NCI-H1436 (cell line): ENCODE results near the gene USPL1.
"Not testable (repeated sequence)": the region's sequence is repeated elsewhere in the genome, so short reads cannot be mapped to it uniquely, and the experiment has no call there.

Source experiments
- DNase-seq: peaks from one replicate; lab custom pipeline; 2025; lab: John Stamatoyannopoulos, UW

The USPL1 gene

DNA sequence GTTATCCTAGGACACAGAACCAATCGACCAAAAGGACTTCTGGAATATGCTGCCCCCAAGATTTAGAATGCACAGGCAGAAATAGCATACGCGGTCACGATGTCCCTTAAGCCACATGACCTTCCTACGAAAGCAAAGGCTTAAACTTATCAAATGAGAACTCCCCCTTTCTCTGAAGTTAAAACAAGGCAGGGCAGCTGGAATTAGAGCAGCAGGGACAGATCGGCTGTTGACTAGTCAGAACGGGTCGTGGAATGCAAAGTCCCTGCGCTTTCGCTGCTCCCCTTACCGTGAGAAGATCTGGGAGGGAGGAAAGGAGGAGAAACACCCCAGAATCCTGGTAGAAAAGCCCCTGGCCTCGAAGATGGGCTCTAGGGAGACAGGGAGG, 799 bp upstream of the USPL1 start:
- peak; percentile 11 for DNase-seq

DNA sequence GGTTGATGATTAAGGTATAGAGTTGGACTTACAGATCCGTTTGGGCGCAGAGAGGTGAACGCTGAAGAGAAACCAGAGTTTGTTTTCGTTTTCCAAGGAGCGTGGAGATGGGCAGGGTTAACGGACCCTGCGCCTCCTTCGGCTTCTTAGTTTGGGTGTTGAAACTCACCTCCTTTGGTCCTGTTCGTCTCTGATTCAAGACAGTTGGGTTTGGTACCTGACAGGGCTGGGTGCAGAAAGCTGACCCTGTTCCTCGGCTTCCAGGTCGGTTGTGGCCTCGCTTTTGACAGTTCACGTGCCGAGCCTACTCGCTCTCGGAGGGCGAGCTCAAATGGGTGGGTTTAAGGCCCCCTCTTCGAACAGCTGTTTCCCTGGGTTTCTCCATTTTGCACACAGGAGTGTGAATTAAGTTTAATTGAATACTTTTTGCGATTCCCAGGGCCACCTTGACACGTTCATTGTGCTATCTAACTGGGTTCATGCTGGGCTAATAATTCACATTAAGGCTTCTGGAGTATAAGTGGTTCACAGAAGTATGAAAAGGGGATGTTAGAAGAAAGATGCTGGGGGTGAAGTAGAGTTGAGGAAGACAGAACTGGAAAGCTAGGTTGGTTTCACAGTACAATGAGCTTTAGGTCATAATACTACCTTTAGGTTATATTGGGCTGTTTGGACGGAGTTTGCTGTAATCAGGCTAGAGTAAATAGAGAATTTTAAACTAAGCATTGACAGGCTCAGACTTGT, 638 bp downstream of the USPL1 start:
- DNase-seq: no peak

DNA sequence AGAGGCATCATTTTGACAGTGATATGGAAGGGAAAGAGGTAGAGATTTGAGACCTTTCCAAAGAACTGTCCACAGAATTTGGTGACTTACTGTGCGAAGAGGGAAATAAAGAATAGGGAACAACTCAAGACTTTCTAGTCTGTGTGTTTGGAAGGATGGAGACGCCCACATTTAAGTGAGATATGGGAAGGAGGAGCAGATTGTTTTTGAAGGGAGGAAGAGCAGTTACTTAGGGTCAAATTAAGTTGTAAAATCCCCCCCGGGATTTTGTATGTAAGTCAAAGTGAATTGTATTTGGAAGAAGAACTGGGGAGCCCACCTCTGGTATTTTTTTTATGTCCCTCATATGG, 1.2 kb downstream of the USPL1 start:
- no peak for DNase-seq

DNA sequence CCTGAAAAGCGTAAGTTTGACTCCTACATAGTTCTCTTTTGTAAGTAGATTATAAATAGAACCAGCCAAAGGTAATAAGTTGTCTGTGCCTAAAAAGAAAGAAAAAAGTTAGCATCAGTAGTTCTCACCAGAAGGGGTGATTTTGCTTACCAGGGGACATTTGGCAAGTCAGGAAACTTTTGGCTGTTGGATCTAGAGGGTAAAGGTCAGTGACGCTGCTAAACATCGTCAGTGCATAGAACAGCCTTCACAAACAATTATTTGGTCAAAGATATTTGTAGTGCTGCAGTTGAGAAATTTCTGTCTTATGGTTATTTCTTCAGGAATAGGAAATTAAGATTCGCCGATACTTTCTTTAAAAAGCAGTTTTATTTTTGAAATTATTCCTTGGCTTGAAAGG, 2.0 kb downstream of the USPL1 start:
- DNase-seq: no peak

DNA sequence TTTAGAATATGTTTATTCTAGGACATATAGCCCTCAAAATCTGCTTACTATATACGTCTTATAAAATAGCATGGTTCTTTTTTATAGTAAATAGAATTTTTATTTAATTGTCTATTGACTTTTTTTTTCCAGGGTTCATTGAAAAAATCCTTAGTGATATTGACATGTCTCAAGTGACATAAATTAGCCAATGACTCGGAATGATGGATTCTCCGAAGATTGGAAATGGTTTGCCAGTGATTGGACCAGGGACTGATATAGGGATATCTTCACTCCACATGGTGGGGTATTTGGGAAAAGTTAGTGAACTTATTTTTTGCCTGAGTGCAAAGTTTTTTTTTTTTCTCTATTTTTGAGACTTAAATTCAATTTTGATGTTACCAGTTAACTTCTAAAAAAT, 3.2 kb downstream of the USPL1 start:
- DNase-seq: no peak

DNA sequence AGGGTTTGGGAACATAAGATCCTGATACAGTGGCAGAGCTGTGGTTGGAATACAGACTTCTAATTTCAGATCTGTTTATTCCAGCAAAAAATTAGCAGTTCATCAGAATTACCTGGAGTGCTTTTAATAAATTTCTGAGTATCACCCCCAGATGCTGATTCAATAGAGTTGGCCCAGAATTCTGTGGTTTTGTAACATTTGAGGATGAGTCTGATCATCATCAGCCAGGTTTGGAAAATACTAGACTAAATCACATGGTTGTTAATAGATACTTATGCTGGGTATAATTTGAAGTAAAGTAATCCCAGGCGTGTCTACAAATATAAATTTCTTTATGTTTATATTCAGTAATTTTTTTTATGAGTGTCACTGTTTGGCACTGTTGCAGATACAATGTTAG, 4.8 kb downstream of the USPL1 start:
- DNase-seq: no peak

DNA sequence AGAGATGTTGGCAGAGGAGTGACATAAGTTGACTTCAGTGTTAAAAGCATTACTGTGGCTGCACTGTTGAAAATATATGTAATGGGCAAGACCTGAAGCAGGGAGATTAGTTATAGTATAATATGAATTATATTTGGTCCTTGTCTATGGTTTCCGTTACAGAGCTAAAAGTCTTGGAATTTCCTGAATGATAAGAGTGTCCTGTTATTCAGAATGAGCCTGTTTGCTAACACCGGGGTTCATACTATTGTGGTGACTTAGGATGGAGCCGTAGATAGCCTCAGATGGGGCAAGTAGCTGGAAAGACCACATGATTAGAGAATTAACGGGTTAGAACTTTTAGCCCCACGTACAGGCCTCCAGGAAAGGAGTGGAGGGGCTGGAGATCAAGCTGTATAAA, 5.7 kb downstream of the USPL1 start:
- DNase-seq: no peak

DNA sequence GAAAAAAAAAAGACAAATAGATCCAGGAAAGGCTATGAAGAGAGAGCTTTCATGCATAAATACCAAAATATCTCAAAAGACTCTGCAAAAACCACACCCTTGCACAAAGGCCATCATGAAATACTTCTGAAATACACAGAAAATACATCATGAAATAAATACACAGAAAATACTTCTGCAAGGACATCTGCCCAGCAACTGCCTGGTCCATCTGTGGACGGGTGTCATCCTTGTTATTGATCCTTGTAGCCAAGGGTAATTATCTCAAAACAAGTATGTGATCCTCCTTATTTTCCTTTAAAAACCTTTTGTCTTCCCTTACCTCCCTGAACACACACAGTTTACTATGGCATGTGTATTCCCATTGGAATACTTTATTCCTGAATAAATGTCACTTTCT, 6.9 kb downstream of the USPL1 start:
- no peak for DNase-seq

DNA sequence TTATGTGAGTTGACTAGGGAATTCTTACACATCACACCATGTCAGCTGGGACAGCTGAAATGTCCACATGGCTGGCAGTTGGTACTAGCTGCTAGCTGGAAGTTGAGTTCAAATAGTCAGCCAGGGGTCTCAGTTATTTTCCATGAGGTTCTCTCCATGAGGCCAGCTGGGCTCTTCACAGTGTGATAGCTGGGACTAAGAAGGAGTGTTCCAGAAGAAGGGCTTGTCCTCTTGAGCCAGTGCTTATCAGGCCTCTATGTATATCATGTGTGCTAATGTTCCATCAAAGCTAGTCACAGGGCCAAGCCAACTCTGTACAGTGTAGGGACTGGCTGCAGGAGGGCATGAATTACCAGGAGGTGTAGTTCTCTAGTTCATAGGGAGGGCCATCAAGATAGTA, 11.8 kb downstream of the USPL1 start:
- no peak for DNase-seq

DNA sequence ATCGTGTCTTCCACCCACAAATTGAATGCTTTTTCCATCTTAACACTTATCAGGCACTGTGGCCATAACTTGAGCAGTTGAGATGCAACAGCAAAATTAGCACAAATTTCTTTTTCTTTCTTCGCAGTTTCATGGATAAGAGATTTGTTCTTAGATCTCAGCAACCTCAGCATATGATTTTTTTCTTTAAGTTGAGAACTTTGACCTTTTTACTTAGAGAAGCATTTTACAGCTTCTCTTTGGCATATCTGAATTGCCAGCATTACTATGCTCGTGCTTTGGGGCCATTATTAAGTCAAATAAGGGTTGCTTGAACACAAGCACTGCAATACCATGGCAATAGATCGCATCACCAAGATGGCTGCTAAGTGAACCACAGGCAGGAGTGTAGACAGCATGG, 16.1 kb downstream of the USPL1 start:
- DNase-seq: no peak

DNA sequence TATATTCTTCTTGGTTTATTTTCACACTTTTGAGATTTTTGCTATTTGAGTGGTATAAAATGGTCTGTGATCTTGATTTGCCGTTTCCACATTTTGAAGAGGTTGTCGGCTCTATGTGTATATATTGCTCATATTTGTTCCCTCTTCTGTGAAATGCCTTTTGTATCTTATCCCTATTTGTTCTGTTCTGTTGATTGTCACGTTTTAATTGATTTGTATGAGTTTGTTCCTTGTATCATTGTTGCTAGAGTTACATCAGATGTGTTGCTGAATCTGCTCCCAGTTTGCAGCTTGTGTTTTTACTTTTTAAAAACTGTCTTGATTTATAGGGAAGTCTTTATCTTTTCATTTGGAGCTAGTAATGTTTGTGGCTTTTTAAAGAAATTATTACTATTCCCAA, 17.1 kb downstream of the USPL1 start:
- DNase-seq: no peak

DNA sequence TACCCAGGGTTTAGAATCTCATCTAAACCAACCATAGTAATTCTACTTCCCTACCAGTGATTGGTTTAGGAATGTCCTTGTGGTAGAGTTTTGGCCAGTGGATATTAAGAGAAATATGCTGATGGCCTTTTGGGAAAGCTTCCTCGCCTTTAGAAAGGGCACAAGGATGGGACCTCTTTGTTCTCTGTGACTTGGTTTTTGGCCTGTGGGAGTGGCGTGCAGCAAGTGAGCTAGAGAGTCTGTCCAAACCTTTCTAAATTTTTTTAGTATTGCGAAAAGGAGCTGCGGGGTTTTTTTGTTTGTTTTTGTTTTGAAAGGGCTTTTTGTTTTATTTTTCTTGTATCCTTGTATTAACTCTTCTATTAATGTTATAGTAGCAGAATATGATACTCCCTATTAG, 20.6 kb downstream of the USPL1 start:
- DNase-seq: no peak

DNA sequence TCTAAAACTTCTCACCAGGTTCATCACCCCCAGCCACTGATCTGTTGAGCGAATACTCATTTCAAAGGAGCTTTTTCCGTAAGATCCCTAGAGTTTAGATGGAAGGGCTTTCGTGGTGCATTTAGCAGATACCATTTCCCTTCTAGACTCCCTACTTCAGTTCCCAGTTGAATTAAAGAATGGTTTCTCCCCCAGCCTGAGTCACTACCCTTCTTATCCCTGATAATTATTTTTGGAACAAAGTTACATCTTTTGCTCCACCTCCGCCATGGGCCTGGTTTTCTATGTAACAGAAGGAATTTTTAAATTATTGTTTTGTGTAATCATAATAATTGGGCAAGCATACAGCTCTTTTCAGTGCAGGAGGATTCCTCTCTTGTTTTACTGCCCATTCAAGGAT, 22.0 kb downstream of the USPL1 start:
- DNase-seq: no peak

DNA sequence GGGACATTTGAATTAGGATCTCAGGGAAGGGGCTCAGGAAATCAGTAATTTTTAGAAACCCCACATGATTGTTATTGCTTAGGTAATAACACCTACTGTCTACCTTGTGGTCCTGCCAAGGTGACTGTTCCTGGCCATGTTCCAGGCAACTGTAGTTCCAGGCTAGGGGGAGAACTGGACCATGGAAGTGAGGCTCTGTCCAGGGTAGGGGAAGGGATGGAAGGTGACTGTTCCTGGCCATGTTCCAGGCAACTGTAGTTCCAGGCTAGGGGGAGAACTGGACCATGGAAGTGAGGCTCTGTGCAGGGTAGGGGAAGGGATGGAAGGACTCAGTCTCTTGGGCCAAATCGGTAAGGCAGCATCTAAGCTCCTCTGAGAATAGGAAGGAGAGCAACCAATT, 23.5 kb downstream of the USPL1 start:
- not testable (repeated sequence) for DNase-seq

DNA sequence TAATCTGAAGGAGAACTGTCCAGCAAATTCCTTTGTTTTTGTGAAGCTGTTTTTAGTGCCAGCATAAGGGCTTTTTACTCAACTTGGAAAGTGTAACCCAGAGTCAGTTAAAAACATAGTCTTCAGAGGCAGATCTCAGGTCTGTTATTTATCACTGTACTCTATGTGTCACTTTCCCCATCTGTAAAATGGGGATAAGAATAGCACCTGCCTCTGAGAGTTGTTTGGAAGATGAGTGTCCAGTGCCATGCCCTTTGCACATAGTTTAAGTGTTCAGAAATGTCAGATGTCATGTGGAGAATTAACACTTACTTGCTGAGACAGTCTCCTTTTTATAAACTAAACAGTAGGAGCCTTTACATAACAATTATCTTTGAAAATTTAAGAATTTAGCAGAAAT, 27.9 kb downstream of the USPL1 start:
- DNase-seq: no peak

DNA sequence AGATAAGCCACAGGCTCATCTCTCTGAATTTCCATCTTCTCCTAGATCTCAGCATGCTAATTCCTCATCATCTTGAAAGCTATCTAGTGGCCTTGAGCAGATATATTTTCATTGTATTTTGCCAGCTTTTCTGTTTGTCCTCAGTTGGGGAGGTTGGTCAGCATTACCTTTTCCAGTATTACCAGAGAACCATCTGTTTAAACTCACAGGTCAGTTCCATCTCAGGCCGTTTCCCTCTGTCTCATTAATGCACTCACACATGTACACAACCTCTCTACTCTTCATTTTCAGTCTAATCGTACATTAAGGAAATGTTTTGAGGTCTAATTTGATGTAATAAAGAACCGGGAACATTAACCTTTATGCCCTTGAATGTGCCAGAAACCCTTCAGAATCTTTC, 29.7 kb downstream of the USPL1 start:
- no peak for DNase-seq

DNA sequence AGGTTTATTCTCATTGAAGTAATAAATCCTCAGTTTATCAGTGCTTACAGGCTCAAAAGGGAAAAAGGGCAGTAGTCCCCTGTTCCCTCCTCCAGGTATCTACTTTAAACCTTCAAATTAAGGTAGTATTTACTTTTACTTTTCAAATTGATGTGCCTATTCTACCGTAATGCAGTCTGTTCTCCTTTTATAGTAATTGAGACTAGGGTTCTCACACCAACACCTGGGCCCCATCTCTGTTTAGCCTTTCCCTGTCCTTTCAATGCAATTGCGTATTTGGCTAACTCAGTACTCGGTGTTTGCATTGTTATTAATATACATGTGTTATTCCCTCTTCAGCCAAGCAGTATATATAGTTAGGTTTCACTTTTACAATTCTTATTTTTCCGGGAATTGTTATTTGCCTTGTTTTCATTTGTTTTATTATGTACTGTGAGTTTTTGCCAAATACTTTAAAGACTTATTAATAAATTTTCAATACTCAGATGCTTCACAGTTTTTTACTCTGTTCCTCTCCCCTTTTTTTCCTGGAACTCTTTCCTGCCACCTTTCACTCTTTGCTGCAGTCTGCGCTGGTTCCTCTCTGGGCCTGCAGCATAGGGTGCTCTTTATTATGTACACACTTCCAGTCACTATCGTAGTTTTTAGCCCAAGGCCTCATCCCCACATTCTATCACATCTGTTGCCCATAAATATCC, 30.3 kb downstream of the USPL1 start:
- no peak for DNase-seq

DNA sequence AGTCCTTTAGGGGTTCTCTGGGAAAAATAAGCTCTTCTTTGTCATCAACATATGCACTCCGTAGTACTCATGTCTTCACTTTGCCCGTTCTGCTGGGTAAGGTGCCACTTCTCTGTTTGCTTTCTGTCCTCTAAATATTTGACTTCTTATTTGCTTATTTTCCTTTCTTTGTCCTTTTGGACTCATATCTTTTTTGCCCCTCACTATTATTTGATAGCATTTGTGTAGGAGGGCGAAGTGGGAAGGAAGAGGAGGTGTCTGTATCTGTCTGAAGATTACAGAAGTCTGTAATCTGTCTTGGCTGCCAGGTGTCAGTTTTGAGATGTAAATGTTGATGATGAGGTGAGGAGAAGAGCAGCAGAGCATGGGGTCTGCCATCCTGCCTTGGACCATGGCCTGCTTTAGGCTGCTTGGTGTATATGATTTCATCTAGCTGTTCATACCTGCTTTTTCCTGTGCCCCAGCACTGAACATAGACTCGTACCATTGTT, 30.8 kb downstream of the USPL1 start:
- DNase-seq: no peak

DNA sequence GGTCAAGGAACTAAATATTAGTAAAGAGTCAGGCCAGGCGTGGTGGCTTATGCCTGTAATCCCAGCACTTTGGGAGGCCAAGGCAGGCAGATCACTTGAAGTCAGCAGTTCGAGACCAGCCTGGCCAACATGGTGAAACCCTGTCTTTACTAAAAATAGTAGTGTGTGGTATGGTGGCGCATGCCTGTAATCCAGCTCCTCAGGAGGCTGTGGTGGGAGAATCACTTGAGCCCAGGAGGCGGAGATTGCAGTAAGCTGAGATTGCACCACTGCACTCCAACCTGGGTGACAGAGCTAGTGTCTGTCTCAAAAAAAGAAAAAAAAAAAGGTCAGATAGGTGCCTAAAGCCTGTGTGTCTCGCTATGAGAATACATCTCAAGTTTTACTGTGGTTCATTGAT, 33.9 kb downstream of the USPL1 start:
- DNase-seq: not testable (repeated sequence)

DNA sequence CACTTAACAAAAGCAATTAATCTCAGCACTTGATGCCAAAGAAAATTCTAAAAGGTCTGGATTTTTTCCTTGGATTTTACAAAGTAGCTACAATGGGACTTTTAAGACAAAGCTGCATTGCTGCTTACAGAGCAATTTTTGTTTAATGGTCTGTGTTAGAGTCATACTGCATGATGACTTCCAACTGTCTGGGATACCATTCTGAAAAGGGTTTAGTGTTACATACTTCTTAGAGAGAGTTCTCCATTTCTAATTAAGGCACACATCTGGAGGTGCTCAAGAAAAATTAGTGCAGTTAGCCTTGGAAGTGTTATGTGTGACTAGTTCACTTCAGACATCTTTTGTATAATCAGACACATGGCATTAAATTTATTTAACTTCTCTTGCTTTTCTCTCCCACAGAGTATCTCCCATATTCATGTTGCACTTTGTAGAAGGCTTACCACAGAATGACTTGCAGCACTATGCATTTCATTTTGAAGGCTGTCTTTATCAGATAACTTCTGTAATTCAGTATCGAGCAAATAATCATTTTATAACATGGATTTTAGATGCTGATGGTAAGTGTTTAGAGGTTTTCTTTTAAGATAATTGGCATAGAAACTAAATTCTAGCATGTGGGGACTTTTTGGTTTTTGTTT, 35.1 kb downstream of the USPL1 start:
- no peak for DNase-seq

DNA sequence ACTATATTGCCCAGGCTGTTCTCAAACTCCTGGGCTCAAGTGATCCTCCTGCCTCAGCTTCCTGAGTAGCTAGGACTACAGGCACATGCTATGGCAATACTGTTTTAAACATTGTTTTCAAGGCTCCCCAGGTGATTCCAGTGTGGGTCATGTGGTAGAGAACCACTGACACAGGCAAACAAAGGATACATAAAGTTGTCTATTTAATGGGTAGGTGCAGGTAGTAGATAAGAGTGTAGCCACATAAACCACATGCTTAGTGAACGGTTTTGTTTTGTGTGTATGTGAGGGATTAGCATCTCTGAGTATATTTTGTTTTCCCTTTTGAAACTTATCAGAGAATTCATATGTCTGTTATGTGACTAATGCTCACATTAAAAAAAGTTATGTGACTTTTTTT, 36.7 kb downstream of the USPL1 start:
- DNase-seq: no peak

DNA sequence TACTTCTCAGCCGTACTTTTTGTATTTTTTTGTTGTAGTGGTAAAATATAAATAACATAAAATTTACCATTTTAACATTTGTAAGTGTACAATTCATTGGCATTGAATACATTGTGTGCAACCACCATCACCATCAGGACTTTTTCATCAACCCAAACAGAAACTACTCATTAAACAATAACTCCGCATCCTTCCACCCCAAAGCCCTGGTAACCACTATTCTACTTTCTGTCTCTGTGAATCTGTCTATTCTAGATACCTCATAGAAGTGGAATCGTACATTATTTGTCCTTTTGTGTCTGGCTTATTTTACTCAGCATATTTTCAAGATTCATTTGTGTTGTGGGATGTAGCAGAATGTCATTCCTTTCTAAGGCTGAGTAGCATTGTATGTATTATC, 38.5 kb downstream of the USPL1 start:
- DNase-seq: no peak

DNA sequence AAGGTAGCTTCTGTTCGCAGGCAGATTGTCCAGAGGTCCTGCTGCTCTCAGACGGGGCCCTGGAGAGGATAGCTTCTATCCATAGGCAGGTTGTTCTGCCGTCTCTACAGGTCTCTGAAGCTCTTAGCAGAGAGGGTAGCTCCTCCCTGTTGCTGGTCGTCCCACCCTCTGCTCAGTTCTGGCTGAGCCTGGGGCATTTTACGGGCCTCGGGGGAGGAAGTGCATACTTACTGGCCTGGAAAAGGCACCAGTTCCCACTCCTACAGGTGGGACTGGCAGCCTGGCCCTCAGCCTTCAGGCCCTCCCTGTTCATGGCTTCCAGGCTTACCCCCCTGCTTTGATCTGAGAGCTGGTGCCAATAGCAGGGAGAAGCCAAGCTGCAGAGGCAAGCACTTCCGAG, 42.3 kb downstream of the USPL1 start:
- no peak for DNase-seq
